HEK293T (cell line): ENCODE measurements around the gene PRDM16.

Source experiments
- ARNT ChIP-seq: fragments of 450-650 bp; IDR thresholded peaks from 2 replicates; pipeline ENCODE4 v1.6.1; 2017; ENCODE audit warnings: mild to moderate bottlenecking
- BHLHE40 ChIP-seq: fragments of 450-650 bp; IDR thresholded peaks from 2 replicates; pipeline ENCODE4 v1.6.1; 2016; ENCODE audit warnings: mild to moderate bottlenecking, moderate library complexity, borderline replicate concordance
- FOXA1 ChIP-seq: fragments of 450-650 bp; IDR thresholded peaks from 2 replicates; pipeline ENCODE4 v1.6.1; 2016; ENCODE audit warnings: mild to moderate bottlenecking
- FOXK2 ChIP-seq: fragments of 450-650 bp; IDR thresholded peaks from 2 replicates; pipeline ENCODE4 v1.6.1; 2016; ENCODE audit warnings: mild to moderate bottlenecking
- FOXM1 ChIP-seq: fragments of 450-650 bp; IDR thresholded peaks from 2 replicates; pipeline ENCODE4 v1.6.1; 2017; ENCODE audit warnings: mild to moderate bottlenecking, borderline replicate concordance
- L3MBTL2 ChIP-seq: fragments of 450-650 bp; conservative IDR thresholded peaks from 2 replicates; pipeline ENCODE4 v1.6.1; 2016; ENCODE audit warnings: mild to moderate bottlenecking
- LEF1 ChIP-seq: fragments of 450-650 bp; IDR thresholded peaks from 2 replicates; pipeline ENCODE4 v1.6.1; 2017; ENCODE audit warnings: mild to moderate bottlenecking, borderline replicate concordance
- SP1 ChIP-seq: fragments of 450-650 bp; IDR thresholded peaks from 2 replicates; pipeline ENCODE4 v1.6.1; 2017
- SUZ12 ChIP-seq: fragments of 450-650 bp; IDR thresholded peaks from 2 replicates; pipeline ENCODE4 v1.6.1; 2016; ENCODE audit warnings: mild to moderate bottlenecking
- TARDBP ChIP-seq: fragments of 450-650 bp; IDR thresholded peaks from 2 replicates; pipeline ENCODE4 v1.6.1; 2016

DNA sequence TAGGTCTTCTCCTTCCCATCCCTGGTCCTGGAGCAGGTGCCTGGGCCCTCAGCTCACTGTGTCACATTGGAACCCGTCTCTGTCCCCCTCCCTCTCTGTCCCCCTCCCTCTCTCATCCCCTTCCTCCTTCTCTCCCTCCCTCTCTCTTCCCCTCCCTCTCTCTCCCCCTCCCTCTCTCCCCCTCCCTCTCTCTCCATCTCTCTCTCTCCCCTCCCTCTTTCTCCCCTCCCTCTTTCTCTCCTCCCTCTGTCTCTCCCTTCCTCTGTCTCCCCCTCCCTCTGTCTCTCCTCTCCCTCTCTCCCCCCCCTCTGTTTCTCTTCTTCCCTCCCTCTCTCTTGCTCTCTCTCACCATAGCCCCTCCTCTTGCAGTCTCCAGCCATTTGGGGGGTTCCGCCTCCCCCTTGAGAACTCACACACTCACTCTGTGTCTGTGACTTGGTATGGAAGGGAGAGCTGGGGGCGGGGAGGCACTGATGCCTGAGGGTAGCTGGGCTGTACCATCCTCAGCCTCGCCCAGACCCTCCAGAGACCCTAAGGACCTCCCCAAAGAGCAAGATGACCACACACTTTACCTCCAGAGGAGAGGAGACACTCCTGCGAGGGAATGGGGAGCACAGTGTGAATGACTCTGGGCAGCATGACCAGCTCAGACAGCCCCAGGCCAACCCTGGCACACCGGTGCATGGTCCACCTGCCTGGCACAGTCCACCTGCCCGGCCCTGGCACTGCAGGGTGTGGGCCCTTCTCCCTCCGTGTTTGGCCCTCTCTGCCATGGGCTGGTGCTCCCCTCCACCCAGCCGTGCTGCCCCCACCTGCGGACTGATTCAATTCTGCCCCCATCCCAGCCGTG, 282.7 kb downstream of the PRDM16 start:
- no peak for TF ChIP-seq FOXA1
- TF ChIP-seq FOXM1: no peak
- TF ChIP-seq LEF1: no peak
- no peak for TF ChIP-seq BHLHE40
- no peak for TF ChIP-seq ARNT
- no peak for TF ChIP-seq L3MBTL2
- no peak for TF ChIP-seq FOXK2
- TF ChIP-seq SP1: no peak
- TF ChIP-seq SUZ12: no peak
- TF ChIP-seq TARDBP: no peak
